ENCODE results near the gene RELN. TPM values are rescaled to one million over a fixed set of nuclear protein-coding genes. Genes with fewer than 3 reads are reported as not detected.
A peak's percentile ranks its signal among the peaks of the same experiment; 100 is the strongest.

Gene RELN
- total and polyA plus RNA-seq, 9 of the 15 experiments (the other 6 are each of a cell fraction or from before 2014, with no cell fraction given) = 12.9 to 43.2 (median 18.1) TPM

DNA sequence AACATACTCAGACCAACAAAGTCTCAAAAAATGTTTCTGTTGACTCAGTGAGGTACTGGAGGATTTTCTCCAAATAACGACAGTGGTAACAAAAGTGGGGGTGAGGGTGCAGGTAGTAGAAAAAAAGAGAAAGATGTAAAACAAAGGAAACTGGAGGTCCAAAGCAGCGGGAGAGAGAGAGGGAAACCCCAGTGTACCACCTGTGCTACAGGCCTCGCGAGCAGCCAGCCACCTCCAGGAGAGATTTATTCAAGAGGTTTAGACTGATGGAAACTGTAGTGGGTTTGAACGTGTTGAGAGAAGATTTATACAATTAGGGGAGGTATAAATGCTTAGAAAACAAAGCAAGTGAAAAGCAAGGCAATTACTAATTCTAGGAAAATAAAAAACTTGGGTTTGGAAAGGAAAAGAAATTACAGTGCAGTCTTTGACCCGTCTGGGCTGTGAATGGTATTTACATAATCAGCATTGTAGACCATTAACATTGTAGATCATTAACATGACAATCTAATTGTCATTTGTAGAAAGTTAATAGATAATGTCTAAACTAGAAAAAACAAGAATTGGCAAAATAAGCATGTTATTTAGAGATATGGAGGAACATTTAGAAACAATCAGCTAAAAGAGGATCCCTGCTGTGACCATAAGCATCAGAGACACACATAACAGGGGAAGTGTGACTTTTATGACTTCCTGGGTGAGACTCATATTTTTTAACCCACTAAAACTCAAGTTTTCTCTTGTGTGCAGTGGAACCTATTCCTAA is 180.0 kb downstream of the RELN start (continued):
- TF ChIP-seq ZBTB40 (IDR thresholded peaks at IDR 0.05) (no peak), ZBTB40 (CRISPR knock-in tag; IDR thresholded peaks at IDR 0.05) (no peak), ZNF76 (CRISPR knock-in tag; IDR thresholded peaks at IDR 0.05; ENCODE audit: borderline replicate concordance) (no peak), MTA1 (IDR thresholded peaks at IDR 0.05; ENCODE audit: borderline replicate concordance) (no peak), BMI1 (IDR thresholded peaks at IDR 0.05; ENCODE audit: low read length) (no peak), ERF (CRISPR knock-in tag; IDR thresholded peaks at IDR 0.05) (no peak), ATF1 (CRISPR knock-in tag; IDR thresholded peaks at IDR 0.05) (no peak), ATF1 (tag; IDR thresholded peaks at IDR 0.05) (no peak), TRIM28 (IDR thresholded peaks at IDR 0.05) (no peak), RERE (CRISPR knock-in tag; IDR thresholded peaks at IDR 0.05; ENCODE audit: borderline replicate concordance) (no peak), BRF2 (IDR thresholded peaks at IDR 0.05; ENCODE audit: borderline replicate concordance, insufficient read depth, insufficient read length) (no peak), KLF10 (CRISPR knock-in tag; IDR thresholded peaks at IDR 0.05) (no peak), C11orf30 (IDR thresholded peaks at IDR 0.05; ENCODE audit: low read depth) (peak; percentile 16; the same call in 1 of the 2 replicates)
